WTC11 (cell line): ENCODE results near the gene REEP1.

Experiments used
- ELF4 ChIP-seq: sonication (generic); formaldehyde crosslinking; IDR thresholded peaks from 2 replicates; pipeline ENCODE4 v1.8.1; 2022; ENCODE audit warnings: low read depth, mild to moderate bottlenecking, moderate library complexity, missing genetic modification reagents
- KAT7 ChIP-seq: sonication (generic); formaldehyde crosslinking; IDR thresholded peaks from 2 replicates; pipeline ENCODE4 v1.8.1; 2023; ENCODE audit warnings: missing genetic modification reagents, mild to moderate bottlenecking, borderline replicate concordance
- MAX ChIP-seq: sonication (generic); formaldehyde crosslinking; IDR thresholded peaks from 2 replicates; pipeline ENCODE4 v1.8.0; 2022; ENCODE audit warnings: mild to moderate bottlenecking, missing genetic modification reagents
- NFE2L1 ChIP-seq: sonication (generic); formaldehyde crosslinking; IDR thresholded peaks from 2 replicates; pipeline ENCODE4 v1.8.1; 2023; ENCODE audit warnings: missing genetic modification reagents
- NR2C2 ChIP-seq: sonication (generic); formaldehyde crosslinking; IDR thresholded peaks from 2 replicates; pipeline ENCODE4 v1.8.0; 2022; ENCODE audit warnings: mild to moderate bottlenecking, missing genetic modification reagents
- SP1 ChIP-seq: sonication (generic); formaldehyde crosslinking; conservative IDR thresholded peaks from 2 replicates; pipeline ENCODE4 v1.8.1; 2022; ENCODE audit warnings: missing genetic modification reagents
- ZBTB21 ChIP-seq: sonication (generic); formaldehyde crosslinking; IDR thresholded peaks from 2 replicates; pipeline ENCODE4 v1.8.1; 2023; ENCODE audit warnings: mild to moderate bottlenecking, missing genetic modification reagents, borderline replicate concordance
- TF ChIP-seq, protein P1 (sequence below): fragments of 200-600 bp; IDR thresholded peaks from 2 replicates; pipeline ENCODE4 v1.8.0; 2022; ENCODE audit warnings: antibody characterized with exemption
- TF ChIP-seq, protein P2 (sequence below): sonication (generic); formaldehyde crosslinking; IDR thresholded peaks from 2 replicates; pipeline ENCODE4 v1.8.1; 2023; ENCODE audit warnings: mild to moderate bottlenecking, missing genetic modification reagents, moderate library complexity
- TF ChIP-seq, protein P3 (sequence below): sonication (generic); formaldehyde crosslinking; IDR thresholded peaks from 2 replicates; pipeline ENCODE4 v1.8.1; 2022; ENCODE audit warnings: missing genetic modification reagents, borderline replicate concordance
- TF ChIP-seq, protein P4 (sequence below): sonication (generic); formaldehyde crosslinking; IDR thresholded peaks from 2 replicates; pipeline ENCODE4 v1.8.0; 2022; ENCODE audit warnings: mild to moderate bottlenecking, missing genetic modification reagents

DNA sequence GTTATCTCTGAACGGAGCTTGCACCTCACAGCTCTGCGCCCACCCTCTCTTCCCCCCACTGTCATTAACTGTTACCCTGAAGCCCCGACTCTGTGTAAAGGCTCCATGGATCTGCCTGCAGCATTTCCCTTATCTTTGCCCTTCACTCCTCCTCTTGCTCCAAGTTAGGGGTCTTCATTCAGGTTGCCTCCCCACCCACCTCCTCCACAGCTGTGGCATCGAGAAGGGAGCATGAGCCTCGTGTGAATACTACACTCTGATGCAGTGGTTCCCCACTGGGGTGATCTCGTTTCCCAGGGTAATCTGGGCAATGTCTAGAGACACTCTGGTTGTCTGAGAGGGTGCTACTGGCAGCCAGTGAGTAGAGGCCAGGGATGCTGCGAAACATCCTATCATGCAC is 51.4 kb downstream of the REEP1 start:
- TF ChIP-seq, protein P1, sequence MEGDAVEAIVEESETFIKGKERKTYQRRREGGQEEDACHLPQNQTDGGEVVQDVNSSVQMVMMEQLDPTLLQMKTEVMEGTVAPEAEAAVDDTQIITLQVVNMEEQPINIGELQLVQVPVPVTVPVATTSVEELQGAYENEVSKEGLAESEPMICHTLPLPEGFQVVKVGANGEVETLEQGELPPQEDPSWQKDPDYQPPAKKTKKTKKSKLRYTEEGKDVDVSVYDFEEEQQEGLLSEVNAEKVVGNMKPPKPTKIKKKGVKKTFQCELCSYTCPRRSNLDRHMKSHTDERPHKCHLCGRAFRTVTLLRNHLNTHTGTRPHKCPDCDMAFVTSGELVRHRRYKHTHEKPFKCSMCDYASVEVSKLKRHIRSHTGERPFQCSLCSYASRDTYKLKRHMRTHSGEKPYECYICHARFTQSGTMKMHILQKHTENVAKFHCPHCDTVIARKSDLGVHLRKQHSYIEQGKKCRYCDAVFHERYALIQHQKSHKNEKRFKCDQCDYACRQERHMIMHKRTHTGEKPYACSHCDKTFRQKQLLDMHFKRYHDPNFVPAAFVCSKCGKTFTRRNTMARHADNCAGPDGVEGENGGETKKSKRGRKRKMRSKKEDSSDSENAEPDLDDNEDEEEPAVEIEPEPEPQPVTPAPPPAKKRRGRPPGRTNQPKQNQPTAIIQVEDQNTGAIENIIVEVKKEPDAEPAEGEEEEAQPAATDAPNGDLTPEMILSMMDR: no peak
- no peak for TF ChIP-seq MAX (CRISPR knock-in tag)
- TF ChIP-seq KAT7 (CRISPR knock-in tag): no peak
- TF ChIP-seq, protein P2, sequence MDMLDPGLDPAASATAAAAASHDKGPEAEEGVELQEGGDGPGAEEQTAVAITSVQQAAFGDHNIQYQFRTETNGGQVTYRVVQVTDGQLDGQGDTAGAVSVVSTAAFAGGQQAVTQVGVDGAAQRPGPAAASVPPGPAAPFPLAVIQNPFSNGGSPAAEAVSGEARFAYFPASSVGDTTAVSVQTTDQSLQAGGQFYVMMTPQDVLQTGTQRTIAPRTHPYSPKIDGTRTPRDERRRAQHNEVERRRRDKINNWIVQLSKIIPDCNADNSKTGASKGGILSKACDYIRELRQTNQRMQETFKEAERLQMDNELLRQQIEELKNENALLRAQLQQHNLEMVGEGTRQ (CRISPR knock-in tag): no peak
- no peak for TF ChIP-seq NR2C2
- no peak for TF ChIP-seq SP1 (CRISPR knock-in tag)
- no peak for TF ChIP-seq NFE2L1 (CRISPR knock-in tag)
- no peak for TF ChIP-seq ZBTB21 (CRISPR knock-in tag)
- TF ChIP-seq, protein P3, sequence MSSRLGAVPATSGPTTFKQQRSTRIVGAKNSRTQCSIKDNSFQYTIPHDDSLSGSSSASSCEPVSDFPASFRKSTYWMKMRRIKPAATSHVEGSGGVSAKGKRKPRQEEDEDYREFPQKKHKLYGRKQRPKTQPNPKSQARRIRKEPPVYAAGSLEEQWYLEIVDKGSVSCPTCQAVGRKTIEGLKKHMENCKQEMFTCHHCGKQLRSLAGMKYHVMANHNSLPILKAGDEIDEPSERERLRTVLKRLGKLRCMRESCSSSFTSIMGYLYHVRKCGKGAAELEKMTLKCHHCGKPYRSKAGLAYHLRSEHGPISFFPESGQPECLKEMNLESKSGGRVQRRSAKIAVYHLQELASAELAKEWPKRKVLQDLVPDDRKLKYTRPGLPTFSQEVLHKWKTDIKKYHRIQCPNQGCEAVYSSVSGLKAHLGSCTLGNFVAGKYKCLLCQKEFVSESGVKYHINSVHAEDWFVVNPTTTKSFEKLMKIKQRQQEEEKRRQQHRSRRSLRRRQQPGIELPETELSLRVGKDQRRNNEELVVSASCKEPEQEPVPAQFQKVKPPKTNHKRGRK (CRISPR knock-in tag): no peak
- TF ChIP-seq ELF4: no peak
- TF ChIP-seq, protein P4, sequence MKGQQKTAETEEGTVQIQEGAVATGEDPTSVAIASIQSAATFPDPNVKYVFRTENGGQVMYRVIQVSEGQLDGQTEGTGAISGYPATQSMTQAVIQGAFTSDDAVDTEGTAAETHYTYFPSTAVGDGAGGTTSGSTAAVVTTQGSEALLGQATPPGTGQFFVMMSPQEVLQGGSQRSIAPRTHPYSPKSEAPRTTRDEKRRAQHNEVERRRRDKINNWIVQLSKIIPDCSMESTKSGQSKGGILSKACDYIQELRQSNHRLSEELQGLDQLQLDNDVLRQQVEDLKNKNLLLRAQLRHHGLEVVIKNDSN (CRISPR knock-in tag): no peak
